Measurements from ENCODE around the gene CALM3.

- TF ChIP-seq POLR2A (IDR thresholded peaks at IDR 0.05) = no peak
- no peak for TF ChIP-seq CTCF (IDR thresholded peaks at IDR 0.05)
- no peak for TF ChIP-seq POLR2AphosphoS5 (IDR thresholded peaks at IDR 0.05)
- no peak for TF ChIP-seq EP300 (IDR thresholded peaks at IDR 0.05)
These were observed 12.4 kb downstream of the CALM3 start for GRCh38 chr19:46613525-46613924.
